ENCODE measurements around the gene TNS2. TPM values are rescaled to one million over a fixed set of nuclear protein-coding genes. Genes with fewer than 3 reads are reported as not detected.

TNS2 gene
- total and polyA plus RNA-seq, 2 of the 13 experiments (the other 11 are each of a cell fraction or from before 2014, with no cell fraction given): 8.9 to 20.4 TPM

DNA sequence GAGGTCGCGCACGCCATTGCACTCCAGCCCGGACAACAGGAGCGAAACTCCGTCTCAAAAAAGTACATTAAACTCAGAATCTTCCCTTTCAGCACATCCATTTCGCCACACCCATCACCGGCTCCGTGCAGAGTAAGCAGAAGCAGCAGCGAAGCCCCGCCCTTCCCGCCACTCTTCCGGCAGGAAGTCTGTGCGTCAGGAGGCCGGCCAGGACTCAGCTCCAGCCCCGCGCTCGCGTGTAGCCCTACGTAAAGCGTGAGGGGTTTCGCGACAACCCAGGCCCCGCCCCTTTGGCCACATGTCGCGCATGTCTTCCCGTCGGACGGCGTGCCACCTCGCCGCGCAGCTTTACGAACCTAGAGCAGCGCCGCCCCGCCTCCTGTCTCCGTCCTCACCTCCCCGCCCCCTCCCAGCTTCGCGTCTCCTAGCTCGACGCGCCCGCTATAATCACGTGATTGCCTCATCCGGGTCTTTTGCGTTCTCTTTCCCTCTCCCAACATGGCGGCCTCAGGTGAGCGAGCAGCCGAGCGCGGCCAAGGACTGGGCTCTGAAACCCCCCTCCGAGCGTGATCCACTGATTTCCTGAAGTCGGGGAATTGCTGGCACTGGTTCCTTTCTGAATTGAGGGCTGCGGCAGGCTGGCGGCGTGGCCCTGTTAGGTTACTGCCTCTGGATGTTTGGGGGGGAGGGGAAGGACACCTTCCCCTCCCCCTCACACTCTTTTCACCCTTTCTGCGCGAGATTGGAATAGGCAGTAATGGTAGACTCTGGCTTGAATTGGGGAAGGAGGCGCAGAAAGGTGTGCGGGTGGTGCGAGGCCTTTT, 43.7 kb upstream of the TNS2 start, which contains the start of gene EIF4B (continued):
- TF ChIP-seq, protein P1, sequence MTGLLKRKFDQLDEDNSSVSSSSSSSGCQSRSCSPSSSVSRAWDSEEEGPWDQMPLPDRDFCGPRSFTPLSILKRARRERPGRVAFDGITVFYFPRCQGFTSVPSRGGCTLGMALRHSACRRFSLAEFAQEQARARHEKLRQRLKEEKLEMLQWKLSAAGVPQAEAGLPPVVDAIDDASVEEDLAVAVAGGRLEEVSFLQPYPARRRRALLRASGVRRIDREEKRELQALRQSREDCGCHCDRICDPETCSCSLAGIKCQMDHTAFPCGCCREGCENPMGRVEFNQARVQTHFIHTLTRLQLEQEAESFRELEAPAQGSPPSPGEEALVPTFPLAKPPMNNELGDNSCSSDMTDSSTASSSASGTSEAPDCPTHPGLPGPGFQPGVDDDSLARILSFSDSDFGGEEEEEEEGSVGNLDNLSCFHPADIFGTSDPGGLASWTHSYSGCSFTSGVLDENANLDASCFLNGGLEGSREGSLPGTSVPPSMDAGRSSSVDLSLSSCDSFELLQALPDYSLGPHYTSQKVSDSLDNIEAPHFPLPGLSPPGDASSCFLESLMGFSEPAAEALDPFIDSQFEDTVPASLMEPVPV (CRISPR knock-in tag; IDR thresholded peaks at IDR 0.05): peak; percentile 96
- peak; percentile 80 for TF ChIP-seq POLR2G (IDR thresholded peaks at IDR 0.05; ENCODE audit: low read depth, low read length)
- TF ChIP-seq MAFG (CRISPR knock-in tag; IDR thresholded peaks at IDR 0.05): no peak
- TF ChIP-seq, protein P2, sequence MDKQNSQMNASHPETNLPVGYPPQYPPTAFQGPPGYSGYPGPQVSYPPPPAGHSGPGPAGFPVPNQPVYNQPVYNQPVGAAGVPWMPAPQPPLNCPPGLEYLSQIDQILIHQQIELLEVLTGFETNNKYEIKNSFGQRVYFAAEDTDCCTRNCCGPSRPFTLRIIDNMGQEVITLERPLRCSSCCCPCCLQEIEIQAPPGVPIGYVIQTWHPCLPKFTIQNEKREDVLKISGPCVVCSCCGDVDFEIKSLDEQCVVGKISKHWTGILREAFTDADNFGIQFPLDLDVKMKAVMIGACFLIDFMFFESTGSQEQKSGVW (CRISPR knock-in tag; IDR thresholded peaks at IDR 0.05; ENCODE audit: borderline replicate concordance): no peak
- peak; percentile 86 for TF ChIP-seq KAT8 (CRISPR knock-in tag; IDR thresholded peaks at IDR 0.05)
- no peak for TF ChIP-seq GFI1 (CRISPR knock-in tag; IDR thresholded peaks at IDR 0.05; ENCODE audit: borderline replicate concordance)
- no peak for TF ChIP-seq ZNF251 (CRISPR knock-in tag; IDR thresholded peaks at IDR 0.05)
- no peak for TF ChIP-seq ZNF329 (CRISPR knock-in tag; IDR thresholded peaks at IDR 0.05; ENCODE audit: low read depth)
- peak; percentile 35; the same call in 1 of the 2 replicates for TF ChIP-seq ZSCAN9 (CRISPR knock-in tag; IDR thresholded peaks at IDR 0.05; ENCODE audit: borderline replicate concordance)
- TF ChIP-seq, protein P3, sequence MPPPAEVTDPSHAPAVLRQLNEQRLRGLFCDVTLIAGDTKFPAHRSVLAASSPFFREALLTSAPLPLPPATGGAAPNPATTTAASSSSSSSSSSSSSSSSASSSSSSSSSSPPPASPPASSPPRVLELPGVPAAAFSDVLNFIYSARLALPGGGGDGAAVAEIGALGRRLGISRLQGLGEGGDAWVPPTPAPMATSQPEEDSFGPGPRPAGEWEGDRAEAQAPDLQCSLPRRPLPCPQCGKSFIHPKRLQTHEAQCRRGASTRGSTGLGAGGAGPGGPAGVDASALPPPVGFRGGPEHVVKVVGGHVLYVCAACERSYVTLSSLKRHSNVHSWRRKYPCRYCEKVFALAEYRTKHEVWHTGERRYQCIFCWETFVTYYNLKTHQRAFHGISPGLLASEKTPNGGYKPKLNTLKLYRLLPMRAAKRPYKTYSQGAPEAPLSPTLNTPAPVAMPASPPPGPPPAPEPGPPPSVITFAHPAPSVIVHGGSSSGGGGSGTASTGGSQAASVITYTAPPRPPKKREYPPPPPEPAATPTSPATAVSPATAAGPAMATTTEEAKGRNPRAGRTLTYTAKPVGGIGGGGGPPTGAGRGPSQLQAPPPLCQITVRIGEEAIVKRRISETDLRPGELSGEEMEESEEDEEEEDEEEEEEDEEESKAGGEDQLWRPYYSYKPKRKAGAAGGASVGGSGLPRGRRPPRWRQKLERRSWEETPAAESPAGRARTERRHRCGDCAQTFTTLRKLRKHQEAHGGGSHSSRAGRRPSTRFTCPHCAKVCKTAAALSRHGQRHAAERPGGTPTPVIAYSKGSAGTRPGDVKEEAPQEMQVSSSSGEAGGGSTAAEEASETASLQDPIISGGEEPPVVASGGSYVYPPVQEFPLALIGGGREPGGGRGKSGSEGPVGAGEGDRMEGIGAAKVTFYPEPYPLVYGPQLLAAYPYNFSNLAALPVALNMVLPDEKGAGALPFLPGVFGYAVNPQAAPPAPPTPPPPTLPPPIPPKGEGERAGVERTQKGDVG (CRISPR knock-in tag; IDR thresholded peaks at IDR 0.05; ENCODE audit: borderline replicate concordance): peak; percentile 68; the same call in 1 of the 2 replicates
- no peak for TF ChIP-seq PAWR (CRISPR knock-in tag; IDR thresholded peaks at IDR 0.05; ENCODE audit: borderline replicate concordance)
- TF ChIP-seq MTF2 (CRISPR knock-in tag; IDR thresholded peaks at IDR 0.05; ENCODE audit: borderline replicate concordance): no peak
- TF ChIP-seq MEF2D (CRISPR knock-in tag; IDR thresholded peaks at IDR 0.05): peak; percentile 76; the same call in 1 of the 2 replicates
- TF ChIP-seq XBP1 (CRISPR knock-in tag; IDR thresholded peaks at IDR 0.05): no peak
- no peak for TF ChIP-seq HOXA7 (CRISPR knock-in tag; IDR thresholded peaks at IDR 0.05)
- TF ChIP-seq FIP1L1 (IDR thresholded peaks at IDR 0.05; ENCODE audit: borderline replicate concordance, insufficient read depth, low read depth, low read length): peak; percentile 42; the same call in 1 of the 2 replicates
- no peak for TF ChIP-seq ZNF75D (CRISPR knock-in tag; IDR thresholded peaks at IDR 0.05; ENCODE audit: borderline replicate concordance)
- no peak for TF ChIP-seq ZNF10 (CRISPR knock-in tag; IDR thresholded peaks at IDR 0.05; ENCODE audit: borderline replicate concordance, low read depth)
- TF ChIP-seq ZNF484 (CRISPR knock-in tag; IDR thresholded peaks at IDR 0.05; ENCODE audit: borderline replicate concordance, low read depth): no peak
- no peak for TF ChIP-seq MBD4 (IDR thresholded peaks at IDR 0.05; ENCODE audit: borderline replicate concordance, low read length)
- TF ChIP-seq AGO1 (IDR thresholded peaks at IDR 0.05; ENCODE audit: low read depth, low read length, poor library complexity, severe bottlenecking): no peak

Data from HepG2 (cell line).